GM18951 (cell line): Measurements from ENCODE around the gene ZMYND10.

ENCODE experiments used
- POLR2A ChIP-seq: IDR thresholded peaks from 4 replicates; pipeline ENCODE4 v1.6.1; 2011; ENCODE audit warnings: mild to moderate bottlenecking; ENCODE audit not compliant: insufficient read length, insufficient read depth; ENCODE audit errors: extremely low read depth
- in situ Hi-C: fragments of 300-500 bp; cut with MboI; formaldehyde crosslinking; loops from one replicate; pipeline ENCODE4 v1.12.0; 2022; ENCODE audit warnings: low sequenced_read_pairs, mixed read lengths, inconsistent platforms; ENCODE audit not compliant: unreplicated experiment

The ZMYND10 gene

GRCh38 chr3:50345586-50346234 is at the start of gene ZMYND10:
Gene ZMYND10 (minus strand): TSS chr3:50345732. CDS start chr3:50345579, 153 bp downstream.
- TF ChIP-seq POLR2A: no peak
- in situ Hi-C loops: loop anchor here (10.0 kb wide), 1 partner anchor 199 kb away; no protein-coding TSS in a partner anchor

- no peak for TF ChIP-seq POLR2A
- in situ Hi-C loops: no loop called here
Observed at GRCh38 chr3:50393061-50393460, 47.5 kb upstream of the ZMYND10 start.

- in situ Hi-C loops: no loop called here
- TF ChIP-seq POLR2A: no peak
Observed at GRCh38 chr3:50392101-50392715, 46.7 kb upstream of the ZMYND10 start.

- in situ Hi-C loops: no loop called here
- no peak for TF ChIP-seq POLR2A
Observed at GRCh38 chr3:50390508-50391224, 45.1 kb upstream of the ZMYND10 start.

GRCh38 chr3:50389414-50389767 is 43.9 kb upstream of the ZMYND10 start:
- in situ Hi-C loops: no loop called here
- TF ChIP-seq POLR2A: no peak

GRCh38 chr3:50388720-50389413 is 43.3 kb upstream of the ZMYND10 start:
- in situ Hi-C loops: no loop called here
- TF ChIP-seq POLR2A: no peak

GRCh38 chr3:50388016-50388719 is 42.6 kb upstream of the ZMYND10 start:
- in situ Hi-C loops: no loop called here
- no peak for TF ChIP-seq POLR2A

GRCh38 chr3:50385754-50386153 is 40.2 kb upstream of the ZMYND10 start:
- TF ChIP-seq POLR2A: no peak
- in situ Hi-C loops: no loop called here

GRCh38 chr3:50383750-50384149 is 38.2 kb upstream of the ZMYND10 start:
- no peak for TF ChIP-seq POLR2A
- in situ Hi-C loops: no loop called here

GRCh38 chr3:50382722-50383121 is 37.2 kb upstream of the ZMYND10 start:
- no peak for TF ChIP-seq POLR2A

GRCh38 chr3:50381383-50381782 is 35.9 kb upstream of the ZMYND10 start:
- TF ChIP-seq POLR2A: no peak
- in situ Hi-C loops: no loop called here

More at GRCh38 chr3:50382722-50383121, 37.2 kb upstream of the ZMYND10 start:
- in situ Hi-C loops: no loop called here

- in situ Hi-C loops: no loop called here
- no peak for TF ChIP-seq POLR2A
Observed at GRCh38 chr3:50380405-50381085, 35.0 kb upstream of the ZMYND10 start.
